Pons (tissue), 1 donor: ENCODE data around the gene SUPT3H.
"Not testable (repeated sequence)": the region's sequence is repeated elsewhere in the genome, so short reads cannot be mapped to it uniquely, and the experiment has no call there.

Source experiments
- DNase-seq: peaks from one replicate; pipeline ENCODE4 v3.0.0-alpha.2; 2016; ENCODE audit warnings: low spot score

SUPT3H gene

DNA sequence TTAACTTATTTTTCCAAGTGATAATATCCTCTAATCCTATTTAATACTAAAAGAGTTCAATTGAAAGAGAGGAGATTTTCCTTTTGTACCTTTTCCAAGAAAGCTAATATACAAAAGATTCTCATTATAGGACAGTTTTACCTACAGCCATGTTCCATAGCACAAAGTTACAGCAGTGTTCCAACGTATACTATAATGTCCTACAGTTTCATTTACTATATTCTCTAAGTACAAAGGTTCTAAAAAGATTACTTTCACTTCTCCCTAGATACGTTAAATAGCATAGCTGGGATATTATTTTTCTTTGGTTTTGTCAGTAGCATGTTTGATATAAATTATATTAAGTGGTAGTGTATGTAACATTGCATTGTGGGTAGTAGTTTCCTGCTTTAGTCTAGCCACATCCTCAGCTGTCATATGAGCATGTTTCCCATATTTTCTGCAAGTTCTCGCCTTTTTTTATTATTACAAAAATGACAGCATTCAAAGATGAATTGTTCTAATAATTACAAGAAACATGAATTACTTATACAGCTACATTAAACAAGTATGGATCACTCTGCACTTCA is 54.0 kb downstream of the SUPT3H start:
- DNase-seq: no peak

DNA sequence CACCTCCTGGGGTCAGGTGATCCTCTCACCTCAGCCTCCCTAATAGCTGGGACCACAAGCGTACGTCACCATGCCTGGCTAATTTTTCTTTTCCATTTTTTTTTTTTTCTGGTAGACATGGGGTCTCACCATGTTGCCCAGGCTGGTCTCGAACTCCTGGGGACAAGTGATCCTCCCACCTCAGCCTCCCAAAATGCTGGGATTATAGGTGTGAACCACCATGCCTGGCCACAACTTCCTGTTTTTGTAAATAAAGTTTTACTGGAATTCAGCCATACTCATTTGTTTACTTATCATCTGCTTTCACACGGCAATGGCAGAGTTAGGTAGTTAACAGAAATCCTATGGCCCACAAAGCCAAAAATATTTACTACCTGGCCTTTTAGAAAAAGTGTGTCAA is 57.4 kb downstream of the SUPT3H start:
- no peak for DNase-seq

DNA sequence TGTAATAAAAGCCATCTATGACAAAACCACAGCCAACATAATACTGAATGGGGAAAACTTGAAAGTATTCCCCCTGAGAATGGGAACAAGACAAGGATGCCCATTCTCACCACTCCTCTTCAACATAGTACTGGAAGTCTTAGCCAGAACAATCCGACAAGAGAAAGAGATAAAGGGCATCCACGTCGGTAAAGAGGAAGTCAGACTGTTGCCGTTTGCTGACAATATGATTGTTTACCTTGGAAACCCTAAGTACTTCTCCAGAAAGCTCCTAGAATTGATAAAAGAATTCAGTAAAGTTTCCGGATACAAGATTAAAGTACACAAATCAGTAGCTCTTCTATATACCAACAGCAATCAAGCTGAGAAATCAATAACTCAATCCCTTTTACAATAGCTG is 63.6 kb downstream of the SUPT3H start:
- no peak for DNase-seq

DNA sequence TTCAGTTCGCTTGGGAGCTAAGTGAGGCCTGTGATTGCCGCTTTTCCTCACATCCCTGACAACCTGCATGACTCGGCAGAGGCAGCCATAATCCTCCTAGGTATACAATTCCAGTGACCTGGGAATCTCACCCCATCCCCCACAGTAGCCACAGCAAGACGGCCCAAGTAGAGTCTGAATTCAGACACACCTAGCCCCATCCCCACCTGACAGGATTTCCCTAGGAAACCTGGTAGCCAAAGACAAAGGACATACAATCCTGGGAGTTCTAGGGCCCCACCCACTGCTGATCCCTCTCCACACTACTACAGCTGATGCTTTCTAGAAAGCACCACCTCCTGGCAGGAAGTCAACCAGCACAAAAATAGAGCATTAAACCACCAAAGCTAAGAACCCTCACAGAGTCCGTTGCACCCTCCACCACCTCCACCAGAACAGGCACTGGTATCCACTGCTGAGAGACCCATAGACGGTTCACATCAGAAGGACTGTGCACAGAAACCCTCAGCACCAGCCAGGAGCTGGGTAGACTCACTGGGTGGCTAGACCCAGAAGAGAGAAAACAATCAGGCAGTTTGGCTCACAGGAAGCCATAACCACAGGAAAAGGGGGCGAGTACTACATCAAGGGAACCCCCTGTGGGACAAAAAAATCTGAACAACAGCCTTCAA is 67.5 kb downstream of the SUPT3H start:
- no peak for DNase-seq

DNA sequence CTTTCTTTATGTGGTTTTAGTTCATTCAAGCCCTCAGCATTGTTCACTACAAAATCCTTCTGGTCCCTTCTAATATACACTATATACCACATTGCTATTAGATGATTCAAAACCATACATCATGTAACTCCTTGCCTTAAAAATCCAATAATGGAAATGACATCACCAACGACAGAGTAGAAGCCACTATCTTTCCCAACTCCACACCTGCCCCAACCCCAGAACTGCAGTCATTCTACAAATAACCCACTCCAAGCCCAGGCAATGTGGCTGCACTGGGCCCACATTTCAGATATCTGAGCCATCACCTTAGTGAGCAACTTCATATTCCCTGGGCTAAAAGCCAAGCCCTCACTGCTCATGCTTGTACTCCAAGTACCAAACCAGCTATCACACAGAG is 72.2 kb downstream of the SUPT3H start:
- DNase-seq: no peak

DNA sequence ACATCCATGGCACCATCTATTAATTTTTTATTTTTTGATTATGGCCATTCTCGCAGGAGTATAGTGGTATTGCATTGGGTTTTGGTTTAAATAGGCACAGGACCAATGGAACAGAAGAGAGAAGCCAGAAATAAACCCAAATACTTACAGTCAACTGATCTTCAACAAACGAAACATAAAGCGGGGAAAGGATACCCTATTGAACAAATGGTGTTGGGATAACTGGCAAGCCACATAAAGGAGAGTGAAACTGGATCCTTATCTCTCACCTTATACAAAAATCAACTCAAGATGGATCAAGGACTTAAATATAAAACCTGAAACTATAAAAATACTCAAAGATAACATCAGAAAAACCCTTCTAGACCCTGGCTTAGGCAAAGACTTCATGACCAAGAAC is 74.9 kb downstream of the SUPT3H start:
- DNase-seq: no peak

DNA sequence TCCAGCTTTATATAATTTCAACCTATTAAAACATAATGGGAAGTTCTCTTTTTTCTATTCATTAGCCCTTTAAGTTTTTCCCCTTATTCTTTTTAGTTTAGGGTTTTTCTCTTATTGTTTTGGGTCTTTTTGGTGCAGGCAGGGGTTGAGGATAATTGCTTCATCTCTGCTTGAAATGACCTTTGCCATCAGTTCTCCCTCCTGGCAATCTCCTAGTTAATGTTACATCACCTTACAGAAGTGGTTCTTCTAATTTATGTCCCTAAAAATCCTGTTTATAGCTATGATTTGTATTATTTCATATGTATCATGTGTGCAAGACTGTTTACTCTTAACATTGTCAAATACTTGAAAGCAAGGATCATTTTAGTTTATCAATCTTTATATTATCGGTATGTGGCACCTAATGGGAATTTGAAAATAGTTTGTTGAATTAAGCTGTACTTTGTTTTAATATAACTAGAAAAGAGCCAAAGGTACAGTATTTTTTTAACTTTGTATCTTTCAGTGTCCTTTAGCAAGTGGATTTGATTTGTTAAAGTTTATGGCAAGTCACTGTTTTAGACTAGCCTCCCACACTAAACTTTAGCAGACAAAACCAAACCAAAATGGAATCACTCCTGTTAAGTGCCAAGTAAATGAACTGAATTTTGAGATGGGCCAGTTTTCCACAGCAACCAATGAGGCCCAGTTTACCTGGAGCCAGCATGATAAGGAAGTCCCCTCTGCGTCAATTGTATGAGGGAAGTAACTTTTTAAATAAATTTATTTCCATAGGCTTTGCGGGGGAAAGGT is 76.2 kb downstream of the SUPT3H start:
- DNase-seq: no peak

DNA sequence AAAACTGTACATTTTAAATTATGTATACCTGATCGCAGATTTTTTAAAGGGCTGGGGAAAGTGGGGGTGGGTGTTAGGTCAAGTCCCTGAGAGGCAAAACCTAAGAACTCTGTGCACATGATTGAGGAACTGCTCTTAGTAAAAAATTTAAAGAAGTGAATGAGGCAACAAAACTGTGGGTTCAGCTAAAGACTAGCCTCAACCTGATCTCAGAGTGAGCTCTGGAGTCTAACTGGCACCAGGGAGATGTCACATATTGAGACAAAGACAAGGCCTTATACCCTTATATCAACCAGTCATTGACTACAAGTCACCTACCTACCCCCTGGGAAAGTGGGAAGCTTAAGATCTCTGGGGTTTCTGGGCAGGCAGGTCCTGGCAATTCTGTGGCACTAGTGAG is 77.0 kb downstream of the SUPT3H start:
- no peak for DNase-seq

DNA sequence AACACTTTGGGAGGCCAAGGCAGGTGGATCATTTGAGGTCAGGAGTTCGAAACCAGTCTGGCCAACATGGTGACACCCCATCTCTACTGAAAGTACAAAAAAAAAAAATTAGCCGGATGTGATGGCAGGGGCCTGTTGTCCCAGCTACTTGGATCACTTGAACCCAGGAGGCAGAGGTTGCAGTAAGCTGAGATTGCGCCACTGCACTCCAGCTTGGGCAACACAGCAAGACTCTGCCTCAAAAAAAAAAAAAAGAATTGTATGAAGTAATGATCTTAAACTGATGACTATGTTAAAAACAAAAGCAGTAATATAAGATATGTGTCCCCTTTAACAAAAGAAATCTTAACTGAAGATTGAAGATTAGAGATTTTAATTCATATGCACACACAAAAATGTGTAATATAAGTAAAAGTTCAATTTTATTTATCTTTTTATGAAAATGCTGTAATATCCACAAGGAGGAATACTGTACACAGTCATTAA is 78.6 kb downstream of the SUPT3H start:
- no peak for DNase-seq

DNA sequence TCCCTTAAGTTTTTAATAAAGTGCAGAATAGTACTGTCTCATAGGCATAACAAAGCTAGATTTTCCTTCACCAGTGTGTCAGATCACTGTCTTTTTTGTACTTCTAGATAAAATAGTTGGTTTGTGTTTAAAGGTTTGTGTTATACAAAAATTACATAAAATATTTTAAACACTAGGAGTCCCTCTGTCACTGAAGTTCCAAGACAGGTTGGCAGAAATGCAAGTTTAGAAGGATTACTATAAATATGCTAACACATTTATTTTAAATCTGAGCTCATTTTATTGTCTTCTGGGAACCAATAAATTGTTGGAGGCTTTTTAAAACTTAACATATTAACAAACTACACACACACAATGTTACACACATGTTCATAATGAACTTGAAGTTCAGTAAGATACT is 80.4 kb downstream of the SUPT3H start:
- no peak for DNase-seq

DNA sequence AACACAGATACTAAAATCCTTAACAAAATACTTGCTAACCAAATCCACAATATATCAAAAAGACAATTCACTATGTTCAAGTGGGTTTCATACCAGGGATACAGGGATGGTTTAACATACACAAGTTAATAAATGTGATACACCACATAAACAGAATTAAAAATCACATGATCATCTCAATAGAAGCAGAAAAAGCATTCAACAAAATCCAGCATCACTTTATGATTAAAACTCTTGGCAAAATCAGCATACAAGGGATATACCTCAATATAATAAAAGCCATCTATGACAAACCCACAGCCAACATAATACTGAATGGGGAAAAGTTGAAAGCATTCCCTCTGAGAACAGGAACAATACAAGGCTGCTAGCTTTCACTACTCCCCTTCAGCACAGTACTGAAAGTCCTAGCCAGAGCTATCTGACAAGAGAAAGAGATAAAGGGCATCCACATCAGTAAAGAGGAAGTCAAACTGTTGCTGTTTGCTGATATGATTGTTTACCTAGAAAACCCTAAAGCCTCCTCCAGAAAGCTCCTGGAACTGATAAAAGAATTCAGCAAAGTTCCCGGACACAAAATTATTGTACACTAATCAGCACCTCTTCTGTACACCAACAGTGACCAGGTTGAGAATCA is 83.6 kb downstream of the SUPT3H start:
- DNase-seq: not testable (repeated sequence)

DNA sequence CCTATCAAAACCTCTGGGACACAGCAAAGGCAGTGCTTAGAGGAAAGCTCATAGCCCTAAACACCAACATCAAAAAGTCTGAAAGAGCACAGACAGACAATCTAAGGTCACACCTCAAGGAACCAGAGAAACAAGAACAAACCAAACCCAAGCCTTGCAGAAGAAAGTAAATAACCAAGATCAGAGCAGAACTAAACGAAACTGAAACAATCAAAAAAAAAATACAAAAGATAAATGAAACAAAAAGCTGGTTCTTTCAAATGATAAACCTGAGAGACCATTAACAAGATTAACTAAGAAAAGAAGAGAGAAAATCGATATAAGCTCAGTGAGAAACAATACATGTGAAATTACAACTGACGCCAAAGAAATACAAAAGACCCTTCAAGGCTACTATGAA is 84.4 kb downstream of the SUPT3H start:
- DNase-seq: no peak

DNA sequence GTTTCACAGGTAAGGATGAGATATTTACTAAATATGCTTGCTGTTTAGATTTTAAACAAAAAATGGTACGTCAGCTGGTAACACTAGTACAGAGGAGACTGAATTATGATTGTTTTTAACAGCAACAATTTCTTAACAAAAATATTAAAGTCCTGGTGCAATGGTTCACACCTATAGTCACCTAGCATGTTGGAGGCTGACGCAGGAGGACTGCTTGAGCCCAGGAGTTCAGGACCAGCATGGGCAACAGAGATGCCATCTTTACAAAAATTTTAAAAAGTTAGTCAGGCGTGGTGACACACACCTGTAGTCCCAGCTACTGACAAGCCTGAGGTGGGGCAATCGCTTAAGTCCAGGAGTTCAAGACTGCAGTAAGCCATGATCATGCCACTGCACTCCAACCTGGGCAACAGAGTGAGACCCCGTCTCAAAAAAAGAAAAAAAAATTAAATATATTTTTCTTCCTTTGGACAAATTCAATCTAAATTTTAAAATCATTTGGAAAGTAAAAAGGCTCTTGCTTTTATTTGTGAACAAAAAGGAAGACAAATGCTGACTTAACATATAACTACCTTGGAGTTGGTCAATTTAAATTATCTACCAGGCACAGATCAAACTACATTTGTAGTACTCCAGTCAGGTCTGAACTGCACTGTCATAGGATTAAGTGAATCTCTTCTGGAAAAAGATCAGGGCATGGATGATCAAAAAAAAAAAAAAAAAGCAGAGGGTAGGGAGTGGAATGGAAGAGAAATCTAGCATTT is 87.8 kb downstream of the SUPT3H start:
- DNase-seq: no peak

DNA sequence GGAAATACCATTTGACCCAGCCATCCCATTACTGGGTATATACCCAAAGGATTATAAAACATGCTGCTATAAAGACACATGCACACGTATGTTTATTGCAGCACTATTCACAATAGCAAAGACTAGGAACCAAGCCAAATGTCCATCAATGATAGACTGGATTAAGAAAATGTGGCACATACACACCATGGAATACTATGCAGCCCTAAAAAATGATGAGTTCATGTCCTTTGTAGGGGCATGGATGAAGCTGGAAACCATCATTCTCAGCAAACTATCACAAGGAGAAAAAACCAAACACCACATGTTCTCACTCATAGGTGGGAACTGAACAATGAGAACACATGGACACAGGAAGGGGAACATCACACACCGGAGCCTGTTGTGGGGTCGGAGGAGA is 91.0 kb downstream of the SUPT3H start:
- DNase-seq: not testable (repeated sequence)

DNA sequence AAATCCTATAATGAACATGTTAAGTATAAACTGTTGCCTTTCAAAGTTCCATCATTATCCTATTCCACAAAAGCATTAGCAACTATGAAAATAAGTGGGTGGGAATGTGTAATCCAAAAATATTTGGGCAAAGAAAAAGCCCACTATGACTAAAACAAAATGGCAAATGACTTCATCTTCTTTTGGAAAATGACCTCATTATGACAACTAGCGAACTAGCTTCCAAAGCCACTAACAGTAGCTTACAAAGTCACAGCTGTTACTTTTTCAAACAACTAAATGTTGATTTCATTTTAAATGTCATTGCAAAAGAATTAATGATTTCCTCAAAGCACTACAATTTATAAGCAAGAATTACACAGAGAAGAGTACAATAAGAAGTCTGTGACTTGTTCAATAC is 99.4 kb downstream of the SUPT3H start:
- DNase-seq: no peak

DNA sequence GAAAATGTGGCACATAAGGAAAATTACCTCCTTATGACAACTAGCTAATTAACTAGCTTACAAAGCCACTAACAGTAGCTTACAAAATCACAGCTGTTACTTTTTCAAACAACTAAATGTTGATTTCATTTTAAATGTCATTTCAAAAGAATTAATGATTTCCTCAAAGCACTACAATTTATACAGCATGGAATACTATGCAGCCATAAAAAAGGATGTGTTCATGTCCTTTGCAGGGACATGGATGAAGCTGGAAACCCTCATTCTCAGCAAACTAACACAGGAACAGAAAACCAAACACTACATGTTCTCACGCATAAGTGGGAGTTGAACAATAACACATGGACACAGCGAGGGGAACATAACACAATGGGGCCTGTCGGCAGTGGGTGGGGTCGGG is 100.0 kb downstream of the SUPT3H start:
- DNase-seq: not testable (repeated sequence)

DNA sequence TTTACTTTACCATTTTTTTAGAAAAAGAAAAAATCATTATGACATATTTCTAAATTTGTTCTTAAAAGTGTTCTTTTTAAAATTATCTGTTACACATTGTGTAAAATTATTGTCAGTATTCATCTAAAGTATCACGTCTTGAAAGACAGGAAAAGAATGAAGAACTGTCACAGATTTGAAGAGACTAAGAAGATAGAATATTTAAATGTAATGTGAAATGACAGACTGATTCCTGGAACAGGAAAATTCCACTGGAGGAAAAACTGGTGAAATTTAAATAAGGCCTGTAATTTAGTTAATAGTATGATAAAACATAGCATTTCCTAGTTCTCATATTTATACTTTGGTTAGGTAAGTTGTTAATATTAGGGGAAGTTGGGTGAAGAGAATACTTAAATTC is 102.4 kb downstream of the SUPT3H start:
- DNase-seq: no peak

DNA sequence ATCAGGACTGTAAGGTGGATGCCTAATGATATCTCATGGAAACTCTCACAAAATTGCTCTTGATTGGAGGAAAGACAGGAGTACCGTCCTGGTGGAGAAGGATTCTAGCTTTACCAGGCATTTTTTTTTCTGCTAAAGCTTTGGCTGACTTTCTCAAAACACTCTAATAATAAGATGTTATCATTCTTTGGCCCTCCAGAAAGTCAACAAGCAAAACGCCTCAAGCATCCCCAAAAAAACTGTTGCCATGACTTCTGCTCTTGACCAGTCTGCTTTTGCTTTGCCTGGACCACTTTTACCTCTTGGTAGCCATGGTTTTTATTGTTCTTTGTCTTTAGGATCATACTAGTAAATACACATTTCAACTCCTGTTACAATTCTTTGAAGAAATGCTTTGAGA is 105.1 kb downstream of the SUPT3H start:
- no peak for DNase-seq

DNA sequence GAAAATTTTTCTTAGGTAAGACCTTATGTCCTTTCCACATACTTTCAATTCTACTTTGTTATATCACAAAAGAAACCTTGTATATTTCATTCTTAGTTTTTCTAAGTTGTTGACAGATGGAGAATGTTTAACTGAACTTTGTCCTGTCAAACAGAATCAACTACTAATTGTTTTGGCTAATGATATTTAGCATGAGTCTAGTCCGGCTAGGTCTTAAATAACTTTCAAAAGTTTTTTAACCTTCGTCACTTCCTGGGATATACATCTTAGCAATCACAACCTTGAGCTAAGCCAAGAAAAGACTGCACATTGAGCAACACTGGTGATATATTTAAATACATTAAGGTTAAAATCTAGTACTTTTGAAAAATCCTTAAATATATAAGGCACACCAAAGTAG is 112.5 kb downstream of the SUPT3H start:
- no peak for DNase-seq

DNA sequence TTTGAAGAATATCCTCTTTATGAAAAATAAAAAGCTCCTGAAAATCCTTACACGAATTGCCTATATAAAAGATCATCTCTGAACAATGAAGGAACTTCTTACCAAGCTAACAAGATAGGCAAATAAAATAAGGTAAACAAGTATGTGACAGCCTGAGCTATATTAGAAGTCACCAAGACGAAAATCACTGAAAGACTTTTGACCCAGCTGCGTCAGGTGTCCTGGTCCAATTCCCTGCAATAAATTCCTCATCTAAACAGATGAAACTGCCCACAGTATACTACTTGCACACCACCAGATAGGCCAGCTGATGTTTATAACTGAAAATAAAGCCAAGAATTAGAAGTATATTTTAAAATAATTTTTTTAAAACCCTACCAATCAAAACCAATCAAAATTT is 117.0 kb downstream of the SUPT3H start:
- DNase-seq: no peak

DNA sequence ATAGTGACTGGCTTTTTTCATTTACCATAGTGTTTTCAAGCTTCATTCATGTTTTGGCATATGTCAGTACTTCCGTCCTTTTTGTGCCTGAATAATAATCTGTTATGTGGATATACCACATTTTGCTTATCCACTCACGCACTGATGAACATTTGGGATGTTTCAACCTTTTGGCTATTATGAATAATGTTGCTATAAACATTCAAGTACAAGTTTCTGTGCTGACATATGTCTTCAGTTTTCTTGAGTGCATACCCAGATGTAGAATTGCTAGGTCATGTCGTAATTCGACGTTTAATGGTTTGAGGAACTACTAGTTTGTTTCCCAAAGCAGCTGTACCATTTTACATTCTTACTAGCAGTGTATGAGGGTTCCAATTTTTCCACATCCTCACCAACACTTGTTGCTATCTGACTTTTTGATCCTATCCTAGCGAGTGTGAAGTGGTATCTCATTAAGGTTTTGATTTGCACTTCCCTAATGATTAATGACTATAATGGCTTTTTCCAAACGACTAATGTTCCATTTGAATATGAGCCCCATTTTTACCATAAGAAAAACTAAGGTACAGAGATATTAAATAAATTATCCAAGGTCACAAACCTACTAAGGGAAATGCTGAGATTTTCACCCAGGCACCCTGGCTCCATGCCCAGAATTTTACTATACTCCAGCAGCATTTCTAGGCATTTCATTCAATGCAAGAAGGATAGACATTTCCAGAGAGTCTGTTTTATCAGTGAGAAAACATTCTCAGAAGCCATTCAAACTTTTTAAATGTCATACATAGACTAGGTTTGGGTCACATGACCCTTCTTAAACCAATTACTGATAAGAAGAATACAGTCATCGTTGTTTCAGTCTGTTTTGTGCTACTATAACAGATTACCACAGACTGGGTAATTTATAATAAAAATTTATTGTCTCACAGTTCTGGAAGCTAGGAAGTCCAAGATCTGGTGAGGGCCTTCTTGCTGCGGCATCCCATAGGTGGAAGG is 120.7 kb downstream of the SUPT3H start:
- DNase-seq: no peak
